Measurements from ENCODE around the gene ACVR1. TPM values are rescaled to one million over a fixed set of nuclear protein-coding genes. Genes with fewer than 3 reads are reported as not detected.

Gene ACVR1
- total RNA-seq, 3 donors from 2014 or later = 14.7 to 38.4 (median 15.8) TPM

- DNase-seq (no peak), ATAC-seq (no peak)
- no peaks in the 10 kb centered on the region for H3K4me1 ChIP-seq (ENCODE audit: low read depth)
- no peaks in the 10 kb centered on the region for H3K36me3 ChIP-seq (ENCODE audit: low read depth)
- no peak for TF ChIP-seq CTCF (IDR thresholded peaks at IDR 0.05)
- H3K9me3 ChIP-seq = no peaks in the 10 kb centered on the region
- intact Hi-C loops (cut with DNase I, micrococcal nuclease) = no loop called here
- no peak overlapping the region for H3K4me3 ChIP-seq
Measured at GRCh38 chr2:157735532-157735931, 140.6 kb downstream of the ACVR1 start.

- Histone ChIP-seq H3K4me1 (ENCODE audit: low read depth) (no peaks in the 10 kb centered on the region), H3K9me3 (no peaks in the 10 kb centered on the region), H3K36me3 (ENCODE audit: low read depth) (no peaks in the 10 kb centered on the region), H3K4me3 (no peak overlapping the region)
- TF ChIP-seq CTCF (IDR thresholded peaks at IDR 0.05) = no peak
- no peak for ATAC-seq
- intact Hi-C loops (cut with DNase I, micrococcal nuclease) = no loop called here
- DNase-seq = no peak
Measured at GRCh38 chr2:157733263-157733662, 142.9 kb downstream of the ACVR1 start.

GRCh38 chr2:157732596-157732995, 143.5 kb downstream of the ACVR1 start:
- DNase-seq = no peak
- intact Hi-C loops (cut with DNase I, micrococcal nuclease) = no loop called here
- no peak for TF ChIP-seq CTCF (IDR thresholded peaks at IDR 0.05)
- H3K4me1 ChIP-seq (ENCODE audit: low read depth) = no peaks in the 10 kb centered on the region
- H3K9me3 ChIP-seq = no peaks in the 10 kb centered on the region
- H3K4me3 ChIP-seq = no peak overlapping the region
- no peak for ATAC-seq
- no peaks in the 10 kb centered on the region for H3K36me3 ChIP-seq (ENCODE audit: low read depth)

- TF ChIP-seq CTCF (IDR thresholded peaks at IDR 0.05) = no peak
- DNase-seq = no peak
- intact Hi-C loops (cut with DNase I, micrococcal nuclease) = no loop called here
- no peak overlapping the region for H3K4me3 ChIP-seq
- no peak for ATAC-seq
- no peaks in the 10 kb centered on the region for H3K36me3 ChIP-seq (ENCODE audit: low read depth)
- peaks cover 15% of the 10 kb centered on the region for H3K9me3 ChIP-seq
- no peaks in the 10 kb centered on the region for H3K4me1 ChIP-seq (ENCODE audit: low read depth)
Measured at GRCh38 chr2:157727693-157728092, 148.4 kb downstream of the ACVR1 start.

- Histone ChIP-seq H3K9me3 (peaks cover 22% of the 10 kb centered on the region), H3K36me3 (ENCODE audit: low read depth) (no peaks in the 10 kb centered on the region), H3K4me3 (no peak overlapping the region), H3K4me1 (ENCODE audit: low read depth) (no peaks in the 10 kb centered on the region)
- DNase-seq (no peak), ATAC-seq (no peak)
- intact Hi-C loops (cut with DNase I, micrococcal nuclease) = no loop called here
- TF ChIP-seq CTCF (IDR thresholded peaks at IDR 0.05) = no peak
Measured at GRCh38 chr2:157726946-157727345, 149.2 kb downstream of the ACVR1 start.

GRCh38 chr2:157725846-157726245, 150.3 kb downstream of the ACVR1 start:
- intact Hi-C loops (cut with DNase I, micrococcal nuclease) = no loop called here
- H3K9me3 ChIP-seq = peaks cover 31% of the 10 kb centered on the region
- no peak for ATAC-seq
- H3K36me3 ChIP-seq (ENCODE audit: low read depth) = no peaks in the 10 kb centered on the region
- no peak for TF ChIP-seq CTCF (IDR thresholded peaks at IDR 0.05)
- no peak overlapping the region for H3K4me3 ChIP-seq
- no peak for DNase-seq
- no peaks in the 10 kb centered on the region for H3K4me1 ChIP-seq (ENCODE audit: low read depth)

Measured in mucosa of descending colon (tissue), 3 donors.